Activated CD4-positive, alpha-beta T cell treated with anti-CD3 and anti-CD28 coated beads, Interleukin-10, Interleukin-2, amounts not matched to agents 100 ng/mL and 50 ng/mL, durations not matched to agents 16 hours and 8 hours (primary cell): Measurements from ENCODE around the gene ERP44.
A peak's percentile ranks its signal among the peaks of the same experiment; 100 is the strongest.
"Not testable (repeated sequence)": the region's sequence is repeated elsewhere in the genome, so short reads cannot be mapped to it uniquely, and the experiment has no call there.

Source experiments
- DNase-seq: peaks from one replicate; pipeline ENCODE4 v3.0.0-alpha.2; 2020

ERP44 gene

GRCh38 chr9:100098887-100099721, at the start of gene ERP44, which contains the start of gene INVS:
ERP44 (minus strand) TSS chr9:100099000; CDS start chr9:100098840, 160 bp downstream.
INVS (plus strand) TSS chr9:100099243; CDS start chr9:100104522, 5,279 bp downstream.
- DNase-seq: peak; percentile 99

GRCh38 chr9:100145976-100146375, 47.2 kb upstream of the ERP44 start:
- DNase-seq: not testable (repeated sequence)

- DNase-seq: not testable (repeated sequence)
Observed at GRCh38 chr9:100145167-100145934, 46.6 kb upstream of the ERP44 start.

- not testable (repeated sequence) for DNase-seq
Observed at GRCh38 chr9:100141862-100142261, 43.1 kb upstream of the ERP44 start.

- DNase-seq: not testable (repeated sequence)
Observed at GRCh38 chr9:100140303-100140702, 41.5 kb upstream of the ERP44 start.

- DNase-seq: not testable (repeated sequence)
Observed at GRCh38 chr9:100136799-100137198, 38.0 kb upstream of the ERP44 start.

GRCh38 chr9:100134731-100135130, 35.9 kb upstream of the ERP44 start:
- peak; percentile 26 for DNase-seq

- no peak for DNase-seq
Observed at GRCh38 chr9:100131875-100132430, 33.2 kb upstream of the ERP44 start.

GRCh38 chr9:100131216-100131615, 32.4 kb upstream of the ERP44 start:
- DNase-seq: no peak

- no peak for DNase-seq
Observed at GRCh38 chr9:100129772-100130171, 31.0 kb upstream of the ERP44 start.

- no peak for DNase-seq
Observed at GRCh38 chr9:100126423-100126822, 27.6 kb upstream of the ERP44 start.

- DNase-seq: no peak
Observed at GRCh38 chr9:100125910-100126309, 27.1 kb upstream of the ERP44 start.

GRCh38 chr9:100125236-100125635, 26.4 kb upstream of the ERP44 start:
- no peak for DNase-seq

- peak; percentile 30 for DNase-seq
Observed at GRCh38 chr9:100120286-100120685, 21.5 kb upstream of the ERP44 start.

- no peak for DNase-seq
Observed at GRCh38 chr9:100117316-100117715, 18.5 kb upstream of the ERP44 start.

- no peak for DNase-seq
Observed at GRCh38 chr9:100112677-100113336, 14.0 kb upstream of the ERP44 start.

- DNase-seq: no peak
Observed at GRCh38 chr9:100111235-100111634, 12.4 kb upstream of the ERP44 start.

- no peak for DNase-seq
Observed at GRCh38 chr9:100108559-100108958, 9.8 kb upstream of the ERP44 start.

GRCh38 chr9:100106616-100107015, 7.8 kb upstream of the ERP44 start:
- no peak for DNase-seq

GRCh38 chr9:100105861-100106260, 7.1 kb upstream of the ERP44 start:
- no peak for DNase-seq

GRCh38 chr9:100104314-100104713, 5.5 kb upstream of the ERP44 start:
- no peak for DNase-seq

GRCh38 chr9:100101608-100102007, 2.8 kb upstream of the ERP44 start:
- no peak for DNase-seq

- no peak for DNase-seq
Observed at GRCh38 chr9:100100146-100100667, 1.4 kb upstream of the ERP44 start.
